Measurements from ENCODE around the gene CIITA. TPM values are rescaled to one million over a fixed set of nuclear protein-coding genes. Genes with fewer than 3 reads are reported as not detected.

Gene CIITA
- total RNA-seq, 2 donors from 2014 or later = 11.7 to 16.0 TPM

GRCh38 chr16:10969615-10970014, 92.6 kb downstream of the CIITA start:
- Histone ChIP-seq H3K4me3 (no peak overlapping the region), H3K9me3 (no peaks in the 10 kb centered on the region), H3K36me3 (no peaks in the 10 kb centered on the region), H3K27me3 (replicated peaks; ENCODE audit: insufficient read depth) (no peaks in the 10 kb centered on the region), H3K4me1 (replicated peaks) (no peaks in the 10 kb centered on the region), H3K27ac (no peak overlapping the region)
- intact Hi-C loops (cut with DNase I) = loop anchor here (2.0 to 10.0 kb wide), 4 partner anchors 135 to 388 kb away; partner anchors contain the start of gene SOCS1
- WGBS = 48% methylated on average over 1 of the region's 1 CpG
- TF ChIP-seq CTCF (IDR thresholded peaks at IDR 0.05) = no peak
- TF ChIP-seq POLR2AphosphoS5 (IDR thresholded peaks at IDR 0.05) = no peak
- no peak for TF ChIP-seq POLR2A (IDR thresholded peaks at IDR 0.05)
- no peak for DNase-seq (ENCODE audit: low spot score)

- no peak for DNase-seq (ENCODE audit: low spot score)
- intact Hi-C loops (cut with DNase I) = loop anchor here (2.0 to 10.0 kb wide), 4 partner anchors 135 to 387 kb away; partner anchors contain the start of gene SOCS1
- Histone ChIP-seq H3K36me3 (no peaks in the 10 kb centered on the region), H3K27me3 (replicated peaks; ENCODE audit: insufficient read depth) (no peaks in the 10 kb centered on the region), H3K27ac (no peak overlapping the region), H3K9me3 (no peaks in the 10 kb centered on the region), H3K4me1 (replicated peaks) (no peaks in the 10 kb centered on the region), H3K4me3 (no peak overlapping the region)
- WGBS = 82% methylated on average over 2 of the region's 2 CpGs
- no peak for TF ChIP-seq POLR2AphosphoS5 (IDR thresholded peaks at IDR 0.05)
- TF ChIP-seq POLR2A (IDR thresholded peaks at IDR 0.05) = no peak
These were observed 93.1 kb downstream of the CIITA start for GRCh38 chr16:10970065-10970464.

GRCh38 chr16:10971560-10971961, 94.6 kb downstream of the CIITA start:
- 27% methylated on average over 3 of the region's 3 CpGs for WGBS
- H3K27ac ChIP-seq = no peak overlapping the region

GRCh38 chr16:10972108-10972818, 95.3 kb downstream of the CIITA start:
- intact Hi-C loops (cut with DNase I) = loop anchor here (5.0 to 10.0 kb wide), 3 partner anchors 133 to 385 kb away; no protein-coding TSS in a partner anchor
- Histone ChIP-seq H3K36me3 (no peaks in the 10 kb centered on the region), H3K27ac (no peak overlapping the region), H3K27me3 (replicated peaks; ENCODE audit: insufficient read depth) (no peaks in the 10 kb centered on the region), H3K4me3 (no peak overlapping the region), H3K9me3 (no peaks in the 10 kb centered on the region), H3K4me1 (replicated peaks) (no peaks in the 10 kb centered on the region)
- WGBS = 57% methylated on average over 4 of the region's 4 CpGs
- no peak for DNase-seq (ENCODE audit: low spot score)
- TF ChIP-seq CTCF (IDR thresholded peaks at IDR 0.05) = no peak
- TF ChIP-seq POLR2A (IDR thresholded peaks at IDR 0.05) = no peak
- TF ChIP-seq POLR2AphosphoS5 (IDR thresholded peaks at IDR 0.05) = no peak

More at GRCh38 chr16:10971560-10971961, 94.6 kb downstream of the CIITA start:
- H3K9me3 ChIP-seq = no peaks in the 10 kb centered on the region
- H3K36me3 ChIP-seq = no peaks in the 10 kb centered on the region
- TF ChIP-seq CTCF (IDR thresholded peaks at IDR 0.05) (peak; percentile 56 to 88 (median 84)), POLR2A (IDR thresholded peaks at IDR 0.05) (no peak), POLR2AphosphoS5 (IDR thresholded peaks at IDR 0.05) (peak; percentile 61)
- no peaks in the 10 kb centered on the region for H3K4me1 ChIP-seq (replicated peaks)
- intact Hi-C loops (cut with DNase I) = loop anchor here (2.0 to 10.0 kb wide), 4 partner anchors 133 to 386 kb away; partner anchors contain the start of gene SOCS1
- peak; percentile 75 for DNase-seq (ENCODE audit: low spot score)
- no peaks in the 10 kb centered on the region for H3K27me3 ChIP-seq (replicated peaks; ENCODE audit: insufficient read depth)
- H3K4me3 ChIP-seq = no peak overlapping the region

- Histone ChIP-seq H3K36me3 (no peaks in the 10 kb centered on the region), H3K27ac (no peak overlapping the region), H3K4me1 (replicated peaks) (no peaks in the 10 kb centered on the region), H3K4me3 (no peak overlapping the region), H3K9me3 (no peaks in the 10 kb centered on the region), H3K27me3 (replicated peaks; ENCODE audit: insufficient read depth) (no peaks in the 10 kb centered on the region)
- TF ChIP-seq POLR2A (IDR thresholded peaks at IDR 0.05) (no peak), CTCF (IDR thresholded peaks at IDR 0.05) (no peak), POLR2AphosphoS5 (IDR thresholded peaks at IDR 0.05) (no peak)
- intact Hi-C loops (cut with DNase I) = loop anchor here (5.0 to 10.0 kb wide), 3 partner anchors 132 to 384 kb away; no protein-coding TSS in a partner anchor
- 88% methylated on average over 12 of the region's 12 CpGs for WGBS
- DNase-seq (ENCODE audit: low spot score) = no peak
These were observed 95.9 kb downstream of the CIITA start for GRCh38 chr16:10972819-10973464.
